ENCODE data around the gene RFFL. TPM values are rescaled to one million over a fixed set of nuclear protein-coding genes. Genes with fewer than 3 reads are reported as not detected.
A peak's percentile ranks its signal among the peaks of the same experiment; 100 is the strongest.

RFFL gene
- total and polyA plus RNA-seq, 8 donors = 19.6 to 42.0 (median 22.2) TPM

GRCh38 chr17:35074711-35075707, 11.5 kb upstream of the RFFL start:
- intact Hi-C loops (cut with DNase I) = no loop called here
- H3K9me3 ChIP-seq = no peaks in the 10 kb centered on the region
- ATAC-seq (no peak), DNase-seq (no peak)
- H3K27ac ChIP-seq = no peak overlapping the region
- no peak overlapping the region for H3K4me3 ChIP-seq
- H3K36me3 ChIP-seq = no peaks in the 10 kb centered on the region
- TF ChIP-seq CTCF (IDR thresholded peaks at IDR 0.05) = no peak
- peaks cover 0 to 48% of the 10 kb centered on the region in 2 donors for H3K4me1 ChIP-seq
- no peaks in the 10 kb centered on the region for H3K27me3 ChIP-seq

GRCh38 chr17:35073991-35074627, 10.6 kb upstream of the RFFL start:
- DNase-seq (no peak), ATAC-seq (no peak)
- TF ChIP-seq CTCF (IDR thresholded peaks at IDR 0.05) = no peak
- Histone ChIP-seq H3K27ac (no peak overlapping the region), H3K27me3 (no peaks in the 10 kb centered on the region), H3K4me1 (peaks cover 0 to 40% of the 10 kb centered on the region in 2 donors), H3K36me3 (no peaks in the 10 kb centered on the region), H3K9me3 (no peaks in the 10 kb centered on the region), H3K4me3 (no peak overlapping the region)
- intact Hi-C loops (cut with DNase I) = no loop called here

- ATAC-seq = no peak
- no peaks in the 10 kb centered on the region for H3K36me3 ChIP-seq
- peaks cover 0 to 44% of the 10 kb centered on the region in 2 donors for H3K4me1 ChIP-seq
- no peak for DNase-seq
- peak overlapping the region in 1 of 2 donors; percentile 24 for H3K27ac ChIP-seq
- no peaks in the 10 kb centered on the region for H3K9me3 ChIP-seq
- no peak for TF ChIP-seq CTCF (IDR thresholded peaks at IDR 0.05)
- H3K27me3 ChIP-seq = no peaks in the 10 kb centered on the region
- no peak overlapping the region for H3K4me3 ChIP-seq
- intact Hi-C loops (cut with DNase I) = no loop called here
Observed at GRCh38 chr17:35073183-35073790, 9.8 kb upstream of the RFFL start.

GRCh38 chr17:35069311-35069710, 5.8 kb upstream of the RFFL start:
- Histone ChIP-seq H3K9me3 (no peaks in the 10 kb centered on the region), H3K4me1 (peaks cover 0 to 43% of the 10 kb centered on the region in 2 donors), H3K27me3 (no peaks in the 10 kb centered on the region), H3K27ac (no peak overlapping the region), H3K36me3 (no peaks in the 10 kb centered on the region), H3K4me3 (no peak overlapping the region)
- TF ChIP-seq CTCF (IDR thresholded peaks at IDR 0.05) = no peak
- intact Hi-C loops (cut with DNase I) = no loop called here
- ATAC-seq = peak; percentile 75
- no peak for DNase-seq

- no peaks in the 10 kb centered on the region for H3K27me3 ChIP-seq
- TF ChIP-seq CTCF (IDR thresholded peaks at IDR 0.05) = no peak
- DNase-seq = no peak
- intact Hi-C loops (cut with DNase I) = no loop called here
- H3K36me3 ChIP-seq = no peaks in the 10 kb centered on the region
- H3K4me1 ChIP-seq = peaks cover 6 to 41% of the 10 kb centered on the region in 2 donors
- no peak overlapping the region for H3K4me3 ChIP-seq
- ATAC-seq = no peak
- no peaks in the 10 kb centered on the region for H3K9me3 ChIP-seq
- no peak overlapping the region for H3K27ac ChIP-seq
Observed at GRCh38 chr17:35068249-35068648, 4.7 kb upstream of the RFFL start.
